ENCODE data around the gene TBC1D4.

DNA sequence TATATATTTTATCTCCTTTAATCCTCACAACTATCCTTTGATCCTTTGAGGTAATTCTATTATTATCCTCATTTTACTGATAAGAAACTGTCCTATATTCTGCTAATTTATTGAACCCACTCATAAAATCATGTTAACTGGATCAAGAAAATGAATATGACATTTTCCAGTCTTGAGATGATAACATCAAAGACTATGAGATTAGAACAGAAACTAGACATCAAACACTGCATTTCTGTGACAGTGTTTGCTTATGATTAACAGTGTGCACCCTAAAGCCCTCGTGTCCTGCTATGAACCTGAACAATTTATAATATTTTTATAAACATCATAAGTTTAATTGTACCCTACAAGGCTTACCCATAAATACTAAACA is 96.3 kb downstream of the TBC1D4 start:
- no peak for TF ChIP-seq EZH2 (IDR thresholded peaks at IDR 0.05)
- TF ChIP-seq POLR2AphosphoS5 (IDR thresholded peaks at IDR 0.05; ENCODE audit: borderline replicate concordance, low read depth, low read length), result no peak

All from SK-N-MC (cell line).